IMR-90 (cell line): ENCODE data around the gene GCN1. TPM values are rescaled to one million over a fixed set of nuclear protein-coding genes. Genes with fewer than 3 reads are reported as not detected.

Source experiments
- ATAC-seq: fragments of 200-7000 bp; cut with Tn5 transposase; 2 replicates; pipeline ENCODE4 v1.9.1; 2020; ENCODE audit warnings: low read depth, mild to moderate bottlenecking, moderate library complexity
- BruUV-seq: library from RNA; stranded (reverse); fragments of 400-500 nt; replicated peaks from 2 replicates; lab custom pipeline; 2021; lab: Mats Ljungman, UMichigan
- CTCF ChIA-PET: fragments of 300-600 bp; formaldehyde crosslinking; extraction: SDS; loops from one replicate; lab custom pipeline; 2021; ENCODE audit warnings: antibody characterized with exemption; lab: Yijun Ruan, JAX
- POLR2A ChIA-PET: fragments of 300-600 bp; sonication (Branson Sonifier 250); formaldehyde crosslinking; loops from one replicate; lab custom pipeline; 2022; ENCODE audit warnings: antibody characterized with exemption; ENCODE audit not compliant: unreplicated experiment; lab: Charles Lee
- DNase-seq: peaks from one replicate; pipeline ENCODE4 v3.0.0; 2013
- H2AFZ ChIP-seq: replicated peaks from 2 replicates; pipeline ENCODE3; 2013; ENCODE audit warnings: low read length, mild to moderate bottlenecking; ENCODE audit not compliant: poor library complexity
- H2AK5ac ChIP-seq: 2 replicates; pipeline ENCODE4 v1.6.1; 2013; ENCODE audit warnings: low read depth, low read length, inconsistent platforms
- H2AK9ac ChIP-seq: replicated peaks from 2 replicates; pipeline ENCODE3; 2013; ENCODE audit warnings: mild to moderate bottlenecking, low read depth, low read length, moderate library complexity; ENCODE audit not compliant: poor library complexity
- H2BK120ac ChIP-seq: 2 replicates; pipeline ENCODE4 v1.6.1; 2013; ENCODE audit warnings: low read depth, low read length, inconsistent platforms
- H2BK15ac ChIP-seq: 3 replicates; pipeline ENCODE4 v1.6.1; 2013; ENCODE audit warnings: low read depth, low read length, inconsistent platforms
- H2BK20ac ChIP-seq: 2 replicates; pipeline ENCODE4 v1.6.1; 2013; ENCODE audit warnings: low read depth, mild to moderate bottlenecking, inconsistent platforms, low read length, moderate library complexity
- H2BK5ac ChIP-seq: 2 replicates; pipeline ENCODE4 v1.6.1; 2013; ENCODE audit warnings: mild to moderate bottlenecking, low read depth, low read length, inconsistent platforms; ENCODE audit not compliant: poor library complexity, severe bottlenecking
- H3K14ac ChIP-seq: replicated peaks from 2 replicates; pipeline ENCODE4 v1.6.1; 2013; ENCODE audit warnings: low read depth, low read length, inconsistent platforms
- H3K18ac ChIP-seq: 2 replicates; pipeline ENCODE4 v1.6.1; 2013; ENCODE audit warnings: low read depth, low read length, control low read depth
- H3K23ac ChIP-seq: 2 replicates; pipeline ENCODE4 v1.6.1; 2013; ENCODE audit warnings: low read depth, low read length, inconsistent platforms
- H3K27ac ChIP-seq: 2 replicates; pipeline ENCODE4 v1.5.1; 2013; ENCODE audit warnings: mild to moderate bottlenecking, control low read depth, low read length; ENCODE audit not compliant: insufficient read depth
- H3K27me3 ChIP-seq: 2 replicates; pipeline ENCODE4 v1.6.1; 2013; ENCODE audit warnings: low read length; ENCODE audit not compliant: control insufficient read depth, insufficient read depth
- H3K36me3 ChIP-seq: 2 replicates; pipeline ENCODE4 v1.6.1; 2013; ENCODE audit warnings: low read length, mixed read lengths; ENCODE audit not compliant: control insufficient read depth, insufficient read depth
- H3K4ac ChIP-seq: 2 replicates; pipeline ENCODE4 v1.6.1; 2013; ENCODE audit warnings: low read depth, low read length, inconsistent platforms
- H3K4me1 ChIP-seq: 2 replicates; pipeline ENCODE4 v1.6.1; 2013; ENCODE audit warnings: low read length, mixed read lengths; ENCODE audit not compliant: control insufficient read depth, insufficient read depth
- H3K4me2 ChIP-seq: 2 replicates; pipeline ENCODE4 v1.6.1; 2013; ENCODE audit warnings: low read depth, mild to moderate bottlenecking, control low read depth, low read length, moderate library complexity
- H3K4me3 ChIP-seq: 2 replicates; pipeline ENCODE4 v1.5.1; 2013; ENCODE audit warnings: low read depth, mild to moderate bottlenecking, control low read depth, low read length, moderate library complexity; ENCODE audit not compliant: insufficient read depth
- H3K56ac ChIP-seq: 2 replicates; pipeline ENCODE4 v1.6.1; 2013; ENCODE audit warnings: low read length, inconsistent platforms; ENCODE audit not compliant: insufficient read depth; ENCODE audit errors: extremely low read depth
- H3K79me1 ChIP-seq, 2 experiments: 2 replicates each; pipeline ENCODE4 v1.6.1; 2013; ENCODE audit warnings: low read length in 2 of 2, inconsistent platforms in 1 of 2, low read depth in 1 of 2
- H3K9ac ChIP-seq: 2 replicates; pipeline ENCODE4 v1.6.1; 2013; ENCODE audit warnings: low read depth, low read length, control low read depth
- H3K9me1 ChIP-seq: 2 replicates; pipeline ENCODE4 v1.6.1; 2013; ENCODE audit warnings: low read length, inconsistent platforms; ENCODE audit not compliant: insufficient read depth
- H3K9me3 ChIP-seq: 2 replicates; pipeline ENCODE4 v1.6.1; 2013; ENCODE audit warnings: low read length; ENCODE audit not compliant: control insufficient read depth, insufficient read depth
- H4K20me1 ChIP-seq: 2 replicates; pipeline ENCODE4 v1.6.1; 2013; ENCODE audit warnings: low read length, inconsistent platforms; ENCODE audit not compliant: insufficient read depth
- H4K5ac ChIP-seq: 2 replicates; pipeline ENCODE4 v1.6.1; 2013; ENCODE audit warnings: mild to moderate bottlenecking, low read depth, low read length, control low read depth
- H4K8ac ChIP-seq, 2 experiments: 2 replicates each; pipeline ENCODE4 v1.6.1; 2013; ENCODE audit warnings: low read depth in 2 of 2, low read length in 2 of 2, control low read depth in 1 of 2, inconsistent platforms in 1 of 2
- H4K91ac ChIP-seq: 2 replicates; pipeline ENCODE4 v1.6.1; 2013; ENCODE audit warnings: low read depth, low read length, inconsistent platforms; ENCODE audit not compliant: insufficient read depth
- BHLHE40 ChIP-seq: fragments of 150-350 bp; IDR thresholded peaks from 2 replicates; pipeline ENCODE4 v1.6.1; 2016; ENCODE audit warnings: mild to moderate bottlenecking, low read depth, low read length
- CHD1 ChIP-seq: IDR thresholded peaks from 2 replicates; pipeline ENCODE4 v1.6.1; 2012; ENCODE audit warnings: low read depth, low read length, improper control_type of control experiment
- FOS ChIP-seq: fragments of 150-350 bp; IDR thresholded peaks from 2 replicates; pipeline ENCODE4 v1.6.1; 2016; ENCODE audit warnings: low read depth, low read length
- MXI1 ChIP-seq: IDR thresholded peaks from 2 replicates; pipeline ENCODE4 v1.6.1; 2012; ENCODE audit warnings: low read depth, mild to moderate bottlenecking, low read length, moderate library complexity, borderline replicate concordance
- NFE2L2 ChIP-seq: fragments of 150-350 bp; IDR thresholded peaks from 2 replicates; pipeline ENCODE4 v1.6.1; 2016; ENCODE audit warnings: low read depth, mild to moderate bottlenecking, low read length
- RAD21 ChIP-seq: IDR thresholded peaks from 2 replicates; pipeline ENCODE4 v1.6.1; 2012; ENCODE audit warnings: low read length, improper control_type of control experiment
- RCOR1 ChIP-seq: IDR thresholded peaks from 2 replicates; pipeline ENCODE4 v1.6.1; 2012; ENCODE audit warnings: mild to moderate bottlenecking, low read length, improper control_type of control experiment; ENCODE audit not compliant: insufficient replicate concordance
- RFX5 ChIP-seq: IDR thresholded peaks from 2 replicates; pipeline ENCODE4 v1.8.0; 2012; ENCODE audit warnings: low read depth, mild to moderate bottlenecking, low read length, moderate library complexity
- WGBS, 2 experiments: methylation state at CpG; one replicate each; pipeline versions ENCODE4 v1.1.5 to v1.1.7; 2013; ENCODE audit warnings: missing lambda C conversion rate in 2 of 2; ENCODE audit not compliant: insufficient read length in 1 of 2; ENCODE audit errors: extremely low coverage in 2 of 2; 5-methylcytosine and 5-hydroxymethylcytosine counted together
- dilution Hi-C: fragments of 300-500 bp; cut with HindIII; formaldehyde crosslinking; loops from one replicate; pipeline ENCODE4 v1.14.3; 2018; ENCODE audit warnings: low sequenced_read_pairs; ENCODE audit not compliant: unreplicated experiment
- in situ Hi-C: fragments of 300-500 bp; cut with MboI; formaldehyde crosslinking; loops from 3 replicates; pipeline ENCODE4 v1.14.3; 2019; ENCODE audit warnings: low sequenced_read_pairs, inconsistent platforms, mixed read lengths
- intact Hi-C: fragments of 100-400 bp; cut with micrococcal nuclease; formaldehyde crosslinking; loops from 2 replicates; pipeline ENCODE4 v1.10.0; 2022
- polyA plus RNA-seq, 3 experiments: library from polyadenylated mRNA; depleted of rRNA; stranded (reverse); fragments of >200 nt; gene quantifications; 2 replicates each; pipeline ENCODE4 v1.2.3, GENCODE V29; 2012; ENCODE audit warnings: low replicate concordance in 1 of 3
- total RNA-seq: library from RNA; depleted of rRNA; stranded (reverse); fragments of >200 nt; gene quantifications from 2 replicates; pipeline ENCODE4 v1.2.3, GENCODE V29; 2012
- TF ChIP-seq, protein P1 (sequence below): conservative IDR thresholded peaks from 2 replicates; pipeline ENCODE4 v1.5.1; 2012; ENCODE audit warnings: mild to moderate bottlenecking, low read depth, low read length, improper control_type of control experiment
- TF ChIP-seq, protein P2 (sequence below): fragments of 150-350 bp; IDR thresholded peaks from 2 replicates; pipeline ENCODE4 v1.6.1; 2017; ENCODE audit warnings: mild to moderate bottlenecking, antibody characterized with exemption, low read length, low read depth
- TF ChIP-seq, protein P3 (sequence below): fragments of 150-350 bp; IDR thresholded peaks from 2 replicates; pipeline ENCODE4 v1.6.1; 2016; ENCODE audit warnings: low read depth, mild to moderate bottlenecking, low read length, moderate library complexity, borderline replicate concordance

The GCN1 gene
- total and polyA plus RNA-seq, 2 of the 4 experiments (the other 2 are of a cell fraction), result 57.8 to 77.6 TPM

DNA sequence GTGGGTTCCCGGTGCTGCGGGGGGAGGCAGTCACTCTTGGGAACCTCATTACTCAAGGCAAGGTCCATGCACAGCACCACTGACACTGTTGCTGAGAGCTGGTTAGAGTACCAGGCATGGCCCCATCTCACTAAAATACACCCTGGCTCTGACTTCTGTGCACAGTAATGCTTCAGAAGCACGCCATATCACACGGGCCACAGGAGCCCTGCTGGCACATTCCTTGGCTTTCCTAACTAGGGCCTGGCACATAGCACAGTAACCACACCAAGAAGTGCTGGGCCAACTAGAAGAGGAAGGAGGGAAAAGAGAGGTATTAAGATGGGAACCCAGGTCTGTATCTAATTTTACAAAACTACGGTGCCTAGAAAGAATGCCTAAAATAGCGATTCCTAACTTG lies 64.5 kb downstream of the GCN1 start:
- H2AK9ac ChIP-seq, result no peak overlapping the region
- no peak overlapping the region for H2BK5ac ChIP-seq
- intact Hi-C loops, result no loop called here
- BruUV-seq, result no TSS peak
- H3K27me3 ChIP-seq, result no peaks in the 10 kb centered on the region
- peaks cover 5% of the 10 kb centered on the region; the same call in 1 of the 2 replicates for H3K9me1 ChIP-seq
- in situ Hi-C loops, result no loop called here
- no peak overlapping the region for H2BK15ac ChIP-seq
- no peak overlapping the region for H2AFZ ChIP-seq
- H2BK120ac ChIP-seq, result no peak overlapping the region
- ChIA-PET CTCF (no interaction called here), POLR2A (no interaction called here)
- no peak overlapping the region for H3K4ac ChIP-seq
- ATAC-seq (no peak), DNase-seq (no peak)
- dilution Hi-C loops, result no loop called here
- H3K56ac ChIP-seq, result no peak overlapping the region
- H3K23ac ChIP-seq, result no peak overlapping the region
- TF ChIP-seq CHD1 (no peak), MXI1 (no peak), BHLHE40 (no peak), RCOR1 (no peak), FOS (no peak), NFE2L2 (no peak), RAD21 (no peak), RFX5 (no peak)
- TF ChIP-seq, protein P1, sequence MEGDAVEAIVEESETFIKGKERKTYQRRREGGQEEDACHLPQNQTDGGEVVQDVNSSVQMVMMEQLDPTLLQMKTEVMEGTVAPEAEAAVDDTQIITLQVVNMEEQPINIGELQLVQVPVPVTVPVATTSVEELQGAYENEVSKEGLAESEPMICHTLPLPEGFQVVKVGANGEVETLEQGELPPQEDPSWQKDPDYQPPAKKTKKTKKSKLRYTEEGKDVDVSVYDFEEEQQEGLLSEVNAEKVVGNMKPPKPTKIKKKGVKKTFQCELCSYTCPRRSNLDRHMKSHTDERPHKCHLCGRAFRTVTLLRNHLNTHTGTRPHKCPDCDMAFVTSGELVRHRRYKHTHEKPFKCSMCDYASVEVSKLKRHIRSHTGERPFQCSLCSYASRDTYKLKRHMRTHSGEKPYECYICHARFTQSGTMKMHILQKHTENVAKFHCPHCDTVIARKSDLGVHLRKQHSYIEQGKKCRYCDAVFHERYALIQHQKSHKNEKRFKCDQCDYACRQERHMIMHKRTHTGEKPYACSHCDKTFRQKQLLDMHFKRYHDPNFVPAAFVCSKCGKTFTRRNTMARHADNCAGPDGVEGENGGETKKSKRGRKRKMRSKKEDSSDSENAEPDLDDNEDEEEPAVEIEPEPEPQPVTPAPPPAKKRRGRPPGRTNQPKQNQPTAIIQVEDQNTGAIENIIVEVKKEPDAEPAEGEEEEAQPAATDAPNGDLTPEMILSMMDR, result no peak
- TF ChIP-seq, protein P2, sequence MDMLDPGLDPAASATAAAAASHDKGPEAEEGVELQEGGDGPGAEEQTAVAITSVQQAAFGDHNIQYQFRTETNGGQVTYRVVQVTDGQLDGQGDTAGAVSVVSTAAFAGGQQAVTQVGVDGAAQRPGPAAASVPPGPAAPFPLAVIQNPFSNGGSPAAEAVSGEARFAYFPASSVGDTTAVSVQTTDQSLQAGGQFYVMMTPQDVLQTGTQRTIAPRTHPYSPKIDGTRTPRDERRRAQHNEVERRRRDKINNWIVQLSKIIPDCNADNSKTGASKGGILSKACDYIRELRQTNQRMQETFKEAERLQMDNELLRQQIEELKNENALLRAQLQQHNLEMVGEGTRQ, result no peak
- TF ChIP-seq, protein P3, sequence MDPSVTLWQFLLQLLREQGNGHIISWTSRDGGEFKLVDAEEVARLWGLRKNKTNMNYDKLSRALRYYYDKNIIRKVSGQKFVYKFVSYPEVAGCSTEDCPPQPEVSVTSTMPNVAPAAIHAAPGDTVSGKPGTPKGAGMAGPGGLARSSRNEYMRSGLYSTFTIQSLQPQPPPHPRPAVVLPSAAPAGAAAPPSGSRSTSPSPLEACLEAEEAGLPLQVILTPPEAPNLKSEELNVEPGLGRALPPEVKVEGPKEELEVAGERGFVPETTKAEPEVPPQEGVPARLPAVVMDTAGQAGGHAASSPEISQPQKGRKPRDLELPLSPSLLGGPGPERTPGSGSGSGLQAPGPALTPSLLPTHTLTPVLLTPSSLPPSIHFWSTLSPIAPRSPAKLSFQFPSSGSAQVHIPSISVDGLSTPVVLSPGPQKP, result no peak
- H3K14ac ChIP-seq, result no peak overlapping the region
- peaks cover 8% of the 10 kb centered on the region for H4K20me1 ChIP-seq
- no peak overlapping the region for H4K91ac ChIP-seq
- no peak overlapping the region for H3K4me3 ChIP-seq
- H4K5ac ChIP-seq, result no peak overlapping the region
- peaks cover 3% of the 10 kb centered on the region; the same call in 1 of the 2 replicates for H3K4me1 ChIP-seq
- H3K9me3 ChIP-seq, result no peaks in the 10 kb centered on the region
- H3K27ac ChIP-seq, result no peak overlapping the region
- H3K4me2 ChIP-seq, result no peak overlapping the region
- H3K9ac ChIP-seq, result no peak overlapping the region
- peaks cover 4 to 17% of the 10 kb centered on the region in 2 experiments; a peak in 2 of 4 replicates for H3K79me1 ChIP-seq
- H2AK5ac ChIP-seq, result no peak overlapping the region
- no peak overlapping the region for H2BK20ac ChIP-seq
- WGBS, 2 experiments, result 100% methylated on average over 2 of the region's 6 CpGs; no CpG with 5 or more reads in 1 of the 2 experiments
- peaks cover 85% of the 10 kb centered on the region for H3K36me3 ChIP-seq
- no peak overlapping the region for H4K8ac ChIP-seq
- H3K18ac ChIP-seq, result no peak overlapping the region
